HG02973 (cell line): ENCODE results near the gene GRAMD1A.
"Not testable (repeated sequence)": the region's sequence is repeated elsewhere in the genome, so short reads cannot be mapped to it uniquely, and the experiment has no call there.

Experiments
- ATAC-seq: cut with Tn5 transposase; IDR thresholded peaks from one replicate; pipeline ENCODE4 v1.9.1; 2021; ENCODE audit warnings: moderate library complexity; ENCODE audit not compliant: unreplicated experiment

GRAMD1A gene

GRCh38 chr19:35051268-35051667, 51.1 kb downstream of the GRAMD1A start:
- ATAC-seq: not testable (repeated sequence)

- ATAC-seq: no peak
Observed at GRCh38 chr19:35051796-35052195, 51.7 kb downstream of the GRAMD1A start.

GRCh38 chr19:35052599-35053190, 52.6 kb downstream of the GRAMD1A start:
- no peak for ATAC-seq

- no peak for ATAC-seq
Observed at GRCh38 chr19:35053667-35054293, 53.7 kb downstream of the GRAMD1A start.

GRCh38 chr19:35054626-35055025, 54.5 kb downstream of the GRAMD1A start:
- no peak for ATAC-seq

- ATAC-seq: no peak
Observed at GRCh38 chr19:35055715-35056179, 55.6 kb downstream of the GRAMD1A start.

GRCh38 chr19:35056513-35057063, 56.5 kb downstream of the GRAMD1A start:
- no peak for ATAC-seq

GRCh38 chr19:35058370-35058769, 58.2 kb downstream of the GRAMD1A start:
- ATAC-seq: no peak

- ATAC-seq: no peak
Observed at GRCh38 chr19:35059006-35059798, 59.1 kb downstream of the GRAMD1A start.

- ATAC-seq: no peak
Observed at GRCh38 chr19:35059799-35060091, 59.6 kb downstream of the GRAMD1A start.

- ATAC-seq: no peak
Observed at GRCh38 chr19:35060160-35060855, 60.2 kb downstream of the GRAMD1A start.

GRCh38 chr19:35061583-35062373, 61.7 kb downstream of the GRAMD1A start:
- ATAC-seq: no peak

GRCh38 chr19:35062942-35063341, 62.8 kb downstream of the GRAMD1A start:
- ATAC-seq: no peak

- no peak for ATAC-seq
Observed at GRCh38 chr19:35063940-35064818, 64.1 kb downstream of the GRAMD1A start.

- ATAC-seq: no peak
Observed at GRCh38 chr19:35065574-35065973, 65.5 kb downstream of the GRAMD1A start.

- no peak for ATAC-seq
Observed at GRCh38 chr19:35066121-35066520, 66.0 kb downstream of the GRAMD1A start.

- peak; percentile 80 for ATAC-seq
Observed at GRCh38 chr19:35066691-35067563, 66.8 kb downstream of the GRAMD1A start.

GRCh38 chr19:35068941-35069634, 69.0 kb downstream of the GRAMD1A start:
- ATAC-seq: no peak
